Thyroid gland (tissue), 4 donors: Measurements from ENCODE around the gene PINLYP. TPM values are rescaled to one million over a fixed set of nuclear protein-coding genes. Genes with fewer than 3 reads are reported as not detected.

Experiments
- DNase-seq, 2 donors: peaks; one replicate each; pipeline ENCODE4 v3.0.0-alpha.2; 2019
- H3K27ac ChIP-seq, 3 donors: fragments of 200-600 bp; sonication (generic); 1 replicate in 2 of 3; 2 replicates in 1 of 3; pipeline ENCODE4 v1.5.1; 2016 to 2019; ENCODE audit warnings: mild to moderate bottlenecking in 1 of 3, moderate library complexity in 1 of 3
- H3K27me3 ChIP-seq: fragments of 200-600 bp; sonication (generic); one replicate; pipeline ENCODE4 v1.5.1; 2019
- H3K36me3 ChIP-seq, 2 donors: fragments of 200-600 bp; sonication (generic); one replicate each; pipeline ENCODE4 v1.5.1; 2016 to 2019
- H3K4me1 ChIP-seq, 2 donors: fragments of 200-600 bp; sonication (generic); one replicate each; pipeline ENCODE4 v1.5.1; 2017 to 2019
- H3K4me3 ChIP-seq, 3 donors: fragments of 200-600 bp; sonication (generic); replicated peaks in 1 of 3; 1 replicate in 2 of 3; 2 replicates in 1 of 3; pipeline ENCODE4 v1.5.1; 2016; ENCODE audit warnings: mild to moderate bottlenecking in 1 of 3
- H3K9me3 ChIP-seq: fragments of 200-600 bp; sonication (generic); one replicate; pipeline ENCODE4 v1.5.1; 2017
- POLR2A ChIP-seq, 2 donors: fragments of 450-650 bp; IDR thresholded peaks; one replicate each; pipeline ENCODE4 v1.6.1; 2017; ENCODE audit warnings: antibody characterized with exemption in 2 of 2, mild to moderate bottlenecking in 2 of 2, moderate library complexity in 1 of 2
- WGBS, 2 donors: methylation state at CpG; one replicate each; pipeline ENCODE4 v1.1.5; 2017; 5-methylcytosine and 5-hydroxymethylcytosine counted together
- intact Hi-C: fragments of 100-400 bp; cut with DNase I; formaldehyde crosslinking; loops from one replicate; pipeline ENCODE4 v1.15.1; 2023
- total RNA-seq, 4 donors: library from RNA; depleted of rRNA; stranded (reverse); fragments of >200 nt; gene quantifications; one replicate each; pipeline ENCODE4 v1.2.3, GENCODE V29; 2016
- TF ChIP-seq, protein P1 (sequence below), 6 experiments: fragments of 200-600 bp in 3 of 6; fragments of 450-650 bp in 3 of 6; sonication (generic) in 3 of 6; IDR thresholded peaks; one replicate each; pipeline ENCODE4 v1.5.1; 2016 to 2019; ENCODE audit warnings: antibody characterized with exemption in 6 of 6, mild to moderate bottlenecking in 2 of 6, inconsistent platforms in 1 of 6, moderate library complexity in 1 of 6

Gene PINLYP
- total RNA-seq, 4 donors from 2014 or later, result 11.8 to 19.3 (median 13.2) TPM

GRCh38 chr19:43532571-43532961 is 43.0 kb upstream of the PINLYP start:
- Histone ChIP-seq H3K9me3 (no peaks in the 10 kb centered on the region), H3K27ac (peak overlapping the region; percentile 44 to 92 (median 87)), H3K4me3 (peak overlapping the region in 1 of 3 donors; percentile 53), H3K27me3 (no peaks in the 10 kb centered on the region), H3K4me1 (peaks cover 15 to 39% of the 10 kb centered on the region in 2 donors), H3K36me3 (no peaks in the 10 kb centered on the region)
- no peak for DNase-seq
- TF ChIP-seq POLR2A (IDR thresholded peaks at IDR 0.05), result no peak
- intact Hi-C loops, result loop anchor here (10.0 kb wide), 1 partner anchor 62 kb away; the partner anchor contains the start of genes IRGQ and ZNF576
- 2 to 4% methylated on average over 13 to 15 of the region's 16 CpGs for WGBS, 2 donors

DNA sequence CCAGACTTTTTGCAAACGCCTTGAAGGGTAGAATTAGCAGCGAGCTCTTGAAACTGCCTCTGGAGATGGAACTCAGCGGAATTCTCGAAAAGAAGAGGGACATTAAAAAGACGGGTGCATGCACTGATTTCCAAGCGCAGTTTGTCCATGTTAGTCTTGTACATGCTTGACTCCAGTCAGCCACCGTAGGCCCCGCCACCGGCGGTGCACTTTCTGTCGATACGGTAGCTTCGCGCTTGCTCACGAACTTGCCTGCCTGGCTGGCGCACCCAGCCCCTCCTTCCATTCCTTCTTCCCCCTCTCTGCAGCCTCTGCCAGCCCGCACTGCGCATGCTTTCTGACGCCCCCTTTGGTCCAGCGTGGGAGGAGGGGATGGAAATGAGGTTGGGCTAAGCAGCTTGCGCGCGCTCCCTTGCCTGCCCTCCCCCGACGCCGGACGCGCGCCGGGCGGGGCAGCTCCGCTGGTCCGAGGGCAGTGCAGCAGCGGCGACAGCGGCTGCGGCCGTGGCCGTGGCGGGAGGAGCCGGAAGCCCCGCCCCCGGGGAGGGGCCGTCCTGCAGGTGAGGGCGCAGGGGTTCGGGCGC is 42.5 kb upstream of the PINLYP start, which contains the start of gene ZNF575:
ZNF575 (plus strand) TSS at position 227 of the 584 bp plus-strand sequence. CDS start 1,235 bp downstream, outside the sequence.
- H3K27me3 ChIP-seq, result no peaks in the 10 kb centered on the region
- DNase-seq, result peak; percentile 92 to 93
- H3K36me3 ChIP-seq, result no peaks in the 10 kb centered on the region
- H3K27ac ChIP-seq, result peak within 1 kb of the TSS; percentile 87 to 92 (median 90)
- peaks cover 13 to 39% of the 10 kb centered on the region in 2 donors for H3K4me1 ChIP-seq
- WGBS, 2 donors, result 0% methylated on average over 18 of the region's 47 CpGs
- H3K9me3 ChIP-seq, result no peaks in the 10 kb centered on the region
- peak within 1 kb of the TSS; percentile 53 to 61 (median 56) for H3K4me3 ChIP-seq
- peak in 1 of 2 donors; percentile 53 for TF ChIP-seq POLR2A (IDR thresholded peaks at IDR 0.05)
- TF ChIP-seq, protein P1, sequence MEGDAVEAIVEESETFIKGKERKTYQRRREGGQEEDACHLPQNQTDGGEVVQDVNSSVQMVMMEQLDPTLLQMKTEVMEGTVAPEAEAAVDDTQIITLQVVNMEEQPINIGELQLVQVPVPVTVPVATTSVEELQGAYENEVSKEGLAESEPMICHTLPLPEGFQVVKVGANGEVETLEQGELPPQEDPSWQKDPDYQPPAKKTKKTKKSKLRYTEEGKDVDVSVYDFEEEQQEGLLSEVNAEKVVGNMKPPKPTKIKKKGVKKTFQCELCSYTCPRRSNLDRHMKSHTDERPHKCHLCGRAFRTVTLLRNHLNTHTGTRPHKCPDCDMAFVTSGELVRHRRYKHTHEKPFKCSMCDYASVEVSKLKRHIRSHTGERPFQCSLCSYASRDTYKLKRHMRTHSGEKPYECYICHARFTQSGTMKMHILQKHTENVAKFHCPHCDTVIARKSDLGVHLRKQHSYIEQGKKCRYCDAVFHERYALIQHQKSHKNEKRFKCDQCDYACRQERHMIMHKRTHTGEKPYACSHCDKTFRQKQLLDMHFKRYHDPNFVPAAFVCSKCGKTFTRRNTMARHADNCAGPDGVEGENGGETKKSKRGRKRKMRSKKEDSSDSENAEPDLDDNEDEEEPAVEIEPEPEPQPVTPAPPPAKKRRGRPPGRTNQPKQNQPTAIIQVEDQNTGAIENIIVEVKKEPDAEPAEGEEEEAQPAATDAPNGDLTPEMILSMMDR (IDR thresholded peaks at IDR 0.05), result peak in 1 of 6 experiments; percentile 7
- intact Hi-C loops, result loop anchor here (10.0 kb wide), 1 partner anchor 62 kb away; the partner anchor contains the start of genes IRGQ and ZNF576

- intact Hi-C loops, result loop anchor here (10.0 kb wide), 1 partner anchor 61 kb away; the partner anchor contains the start of genes IRGQ and ZNF576
- WGBS, 2 donors, result 1 to 2% methylated on average over 22 to 32 of the region's 41 CpGs
- TF ChIP-seq, protein P1 (IDR thresholded peaks at IDR 0.05), result no peak
- no peak for TF ChIP-seq POLR2A (IDR thresholded peaks at IDR 0.05)
These were observed 41.9 kb upstream of the PINLYP start for GRCh38 chr19:43533546-43534304.

GRCh38 chr19:43534305-43534815 is 41.2 kb upstream of the PINLYP start:
- TF ChIP-seq, protein P1 (IDR thresholded peaks at IDR 0.05), result no peak
- TF ChIP-seq POLR2A (IDR thresholded peaks at IDR 0.05), result no peak
- intact Hi-C loops, result loop anchor here (10.0 kb wide), 1 partner anchor 60 kb away; the partner anchor contains the start of genes IRGQ and ZNF576
- H3K36me3 ChIP-seq, result peaks cover 0 to 2% of the 10 kb centered on the region in 2 donors
- H3K27ac ChIP-seq, result peak overlapping the region in 2 of 3 donors; percentile 29 to 92
- 15 to 26% methylated on average over 17 of the region's 17 CpGs for WGBS, 2 donors
- H3K4me1 ChIP-seq, result peaks cover 7 to 28% of the 10 kb centered on the region in 2 donors
- DNase-seq, result no peak
- no peaks in the 10 kb centered on the region for H3K9me3 ChIP-seq
- peak overlapping the region in 1 of 3 donors; percentile 53 for H3K4me3 ChIP-seq
- H3K27me3 ChIP-seq, result no peaks in the 10 kb centered on the region

More at GRCh38 chr19:43533546-43534304, 41.9 kb upstream of the PINLYP start:
- peaks cover 7 to 32% of the 10 kb centered on the region in 2 donors for H3K4me1 ChIP-seq
- no peaks in the 10 kb centered on the region for H3K9me3 ChIP-seq
- no peaks in the 10 kb centered on the region for H3K36me3 ChIP-seq
- H3K27ac ChIP-seq, result peak overlapping the region; percentile 87 to 92 (median 90)
- peak overlapping the region; percentile 53 to 61 (median 56) for H3K4me3 ChIP-seq
- no peaks in the 10 kb centered on the region for H3K27me3 ChIP-seq
- DNase-seq, result peak; percentile 99
